Activated CD4-positive, alpha-beta T cell treated with anti-CD3 and anti-CD28 coated beads for 36 hours (primary cell): ENCODE measurements around the gene CBFA2T3. TPM values are rescaled to one million over a fixed set of nuclear protein-coding genes. Genes with fewer than 3 reads are reported as not detected.

Experiments used
- ATAC-seq: fragments of 200-7000 bp; cut with Tn5 transposase; one replicate; pipeline ENCODE4 v1.10.0; 2021; ENCODE audit warnings: mild to moderate bottlenecking, moderate library complexity
- CTCF ChIA-PET: fragments of 350-600 bp; sonication (Branson Sonifier 250); formaldehyde crosslinking; loops from one replicate; lab custom pipeline; 2021; ENCODE audit warnings: antibody characterized with exemption; lab: Charles Lee
- POLR2A ChIA-PET: fragments of 350-600 bp; sonication (Branson Sonifier 250); formaldehyde crosslinking; loops from one replicate; lab custom pipeline; 2021; ENCODE audit warnings: antibody characterized with exemption, inconsistent platforms; lab: Charles Lee
- DNase-seq: peaks from one replicate; pipeline ENCODE4 v3.0.0-alpha.2; 2020
- H3K27ac Mint-ChIP-seq: one replicate; pipeline ENCODE4 v1.8.0; 2021; ENCODE audit warnings: mixed read lengths
- H3K27me3 Mint-ChIP-seq: one replicate; pipeline ENCODE4 v1.8.0; 2021; ENCODE audit warnings: mixed read lengths
- H3K36me3 Mint-ChIP-seq: one replicate; pipeline ENCODE4 v1.8.0; 2021; ENCODE audit warnings: low read depth, mixed read lengths
- H3K4me1 Mint-ChIP-seq: one replicate; pipeline ENCODE4 v1.8.0; 2021; ENCODE audit warnings: mixed read lengths
- H3K4me3 Mint-ChIP-seq: one replicate; pipeline ENCODE4 v1.8.0; 2021; ENCODE audit warnings: mild to moderate bottlenecking, moderate library complexity, mixed read lengths
- H3K9me3 Mint-ChIP-seq: one replicate; pipeline ENCODE4 v1.8.0; 2021; ENCODE audit warnings: low read depth, mixed read lengths
- intact Hi-C, 2 experiments: fragments of 100-400 bp; cut with DNase I in 1 of 2; cut with micrococcal nuclease in 1 of 2; formaldehyde crosslinking; loops; one replicate each; pipeline versions ENCODE4 v1.14.2 to v1.15.1; 2022 to 2024; cut with DNase I, micrococcal nuclease
- total RNA-seq, 2 experiments: library from RNA; stranded (reverse); gene quantifications; one replicate each; pipeline ENCODE4 v1.2.3, GENCODE V29; 2021

CBFA2T3 gene
- total RNA-seq, 2 experiments from 2014 or later: 0.30 to 0.34 TPM

GRCh38 chr16:88911136-88911945 lies 65.7 kb downstream of the CBFA2T3 start:
- H3K27me3 Mint-ChIP-seq: no peaks in the 10 kb centered on the region
- no peak overlapping the region for H3K27ac Mint-ChIP-seq
- ChIA-PET CTCF (interaction anchor here (0.5 kb wide), 1 partner anchor 226 kb away, joined by 4 read pairs; no protein-coding TSS in a partner anchor), POLR2A (no interaction called here)
- DNase-seq (peak; percentile 26), ATAC-seq (no peak)
- H3K9me3 Mint-ChIP-seq: no peaks in the 10 kb centered on the region
- H3K4me1 Mint-ChIP-seq: no peaks in the 10 kb centered on the region
- H3K36me3 Mint-ChIP-seq: no peaks in the 10 kb centered on the region
- intact Hi-C loops: no loop called here
- H3K4me3 Mint-ChIP-seq: no peak overlapping the region

GRCh38 chr16:88910284-88911135 lies 66.5 kb downstream of the CBFA2T3 start:
- ATAC-seq (no peak), DNase-seq (no peak)
- POLR2A ChIA-PET: no interaction called here
- Mint-ChIP-seq H3K36me3 (no peaks in the 10 kb centered on the region), H3K27ac (no peak overlapping the region), H3K4me3 (no peak overlapping the region), H3K4me1 (no peaks in the 10 kb centered on the region), H3K9me3 (no peaks in the 10 kb centered on the region), H3K27me3 (no peaks in the 10 kb centered on the region)
- CTCF ChIA-PET: no interaction called here
- intact Hi-C loops: no loop called here

GRCh38 chr16:88909431-88910210 lies 67.4 kb downstream of the CBFA2T3 start:
- Mint-ChIP-seq H3K9me3 (no peaks in the 10 kb centered on the region), H3K4me3 (no peak overlapping the region), H3K27ac (no peak overlapping the region), H3K4me1 (no peaks in the 10 kb centered on the region), H3K27me3 (no peaks in the 10 kb centered on the region), H3K36me3 (no peaks in the 10 kb centered on the region)
- ATAC-seq (no peak), DNase-seq (no peak)
- POLR2A ChIA-PET: no interaction called here
- intact Hi-C loops: loop anchor here in 1 of 2 experiments (1.0 kb wide), 1 partner anchor 40 kb away; no protein-coding TSS in a partner anchor
- CTCF ChIA-PET: no interaction called here

- POLR2A ChIA-PET: no interaction called here
- Mint-ChIP-seq H3K9me3 (no peaks in the 10 kb centered on the region), H3K4me3 (no peak overlapping the region), H3K4me1 (no peaks in the 10 kb centered on the region), H3K27ac (no peak overlapping the region), H3K27me3 (no peaks in the 10 kb centered on the region), H3K36me3 (no peaks in the 10 kb centered on the region)
- CTCF ChIA-PET: no interaction called here
- DNase-seq (no peak), ATAC-seq (no peak)
- intact Hi-C loops: no loop called here
Measured at GRCh38 chr16:88908307-88908706, 68.7 kb downstream of the CBFA2T3 start.

- DNase-seq (no peak), ATAC-seq (no peak)
- no peaks in the 10 kb centered on the region for H3K27me3 Mint-ChIP-seq
- intact Hi-C loops: no loop called here
- H3K36me3 Mint-ChIP-seq: no peaks in the 10 kb centered on the region
- no peak overlapping the region for H3K4me3 Mint-ChIP-seq
- H3K4me1 Mint-ChIP-seq: no peaks in the 10 kb centered on the region
- H3K27ac Mint-ChIP-seq: no peak overlapping the region
- POLR2A ChIA-PET: no interaction called here
- CTCF ChIA-PET: no interaction called here
- H3K9me3 Mint-ChIP-seq: no peaks in the 10 kb centered on the region
Measured at GRCh38 chr16:88907768-88908167, 69.2 kb downstream of the CBFA2T3 start.

- ATAC-seq: no peak
- H3K27me3 Mint-ChIP-seq: no peaks in the 10 kb centered on the region
- no peaks in the 10 kb centered on the region for H3K4me1 Mint-ChIP-seq
- POLR2A ChIA-PET: no interaction called here
- intact Hi-C loops: no loop called here
- H3K27ac Mint-ChIP-seq: no peak overlapping the region
- H3K4me3 Mint-ChIP-seq: no peak overlapping the region
- CTCF ChIA-PET: no interaction called here
- DNase-seq: no peak
- H3K36me3 Mint-ChIP-seq: no peaks in the 10 kb centered on the region
- no peaks in the 10 kb centered on the region for H3K9me3 Mint-ChIP-seq
Measured at GRCh38 chr16:88906535-88907105, 70.4 kb downstream of the CBFA2T3 start.

- intact Hi-C loops: no loop called here
Measured at GRCh38 chr16:88906020-88906419, 71.0 kb downstream of the CBFA2T3 start.

GRCh38 chr16:88905563-88905962 lies 71.4 kb downstream of the CBFA2T3 start:
- POLR2A ChIA-PET: no interaction called here
- no peaks in the 10 kb centered on the region for H3K4me1 Mint-ChIP-seq
- intact Hi-C loops: no loop called here
- DNase-seq (peak; percentile 59), ATAC-seq (peak; percentile 51)
- H3K27ac Mint-ChIP-seq: no peak overlapping the region
- CTCF ChIA-PET: no interaction called here
- no peaks in the 10 kb centered on the region for H3K9me3 Mint-ChIP-seq
- H3K27me3 Mint-ChIP-seq: no peaks in the 10 kb centered on the region
- no peak overlapping the region for H3K4me3 Mint-ChIP-seq
- H3K36me3 Mint-ChIP-seq: no peaks in the 10 kb centered on the region

More at GRCh38 chr16:88906020-88906419, 71.0 kb downstream of the CBFA2T3 start:
- no peak for DNase-seq
- H3K4me3 Mint-ChIP-seq: no peak overlapping the region
- H3K9me3 Mint-ChIP-seq: no peaks in the 10 kb centered on the region
- CTCF ChIA-PET: no interaction called here
- H3K27me3 Mint-ChIP-seq: no peaks in the 10 kb centered on the region
- no peaks in the 10 kb centered on the region for H3K4me1 Mint-ChIP-seq
- POLR2A ChIA-PET: no interaction called here
- no peaks in the 10 kb centered on the region for H3K36me3 Mint-ChIP-seq
- H3K27ac Mint-ChIP-seq: no peak overlapping the region
- no peak for ATAC-seq

- ATAC-seq (no peak), DNase-seq (no peak)
- no peak overlapping the region for H3K4me3 Mint-ChIP-seq
- no peaks in the 10 kb centered on the region for H3K27me3 Mint-ChIP-seq
- no peaks in the 10 kb centered on the region for H3K9me3 Mint-ChIP-seq
- POLR2A ChIA-PET: no interaction called here
- no peaks in the 10 kb centered on the region for H3K4me1 Mint-ChIP-seq
- H3K36me3 Mint-ChIP-seq: no peaks in the 10 kb centered on the region
- CTCF ChIA-PET: interaction anchor here (0.6 kb wide), 1 partner anchor 83 kb away, joined by 3 read pairs; no protein-coding TSS in a partner anchor
- no peak overlapping the region for H3K27ac Mint-ChIP-seq
- intact Hi-C loops: no loop called here
Measured at GRCh38 chr16:88904676-88905365, 72.2 kb downstream of the CBFA2T3 start.

GRCh38 chr16:88903267-88903666 lies 73.7 kb downstream of the CBFA2T3 start:
- Mint-ChIP-seq H3K27ac (no peak overlapping the region), H3K4me3 (no peak overlapping the region), H3K36me3 (no peaks in the 10 kb centered on the region), H3K27me3 (no peaks in the 10 kb centered on the region), H3K9me3 (no peaks in the 10 kb centered on the region), H3K4me1 (no peaks in the 10 kb centered on the region)
- intact Hi-C loops: no loop called here
- CTCF ChIA-PET: no interaction called here
- POLR2A ChIA-PET: no interaction called here
- ATAC-seq (no peak), DNase-seq (no peak)

- Mint-ChIP-seq H3K9me3 (no peaks in the 10 kb centered on the region), H3K4me3 (no peak overlapping the region), H3K27me3 (no peaks in the 10 kb centered on the region), H3K4me1 (no peaks in the 10 kb centered on the region), H3K36me3 (no peaks in the 10 kb centered on the region), H3K27ac (no peak overlapping the region)
- no peak for ATAC-seq
- ChIA-PET POLR2A (no interaction called here), CTCF (no interaction called here)
- no peak for DNase-seq
- intact Hi-C loops: no loop called here
Measured at GRCh38 chr16:88902744-88903143, 74.3 kb downstream of the CBFA2T3 start.
